ENCODE results near the gene NUCB2.

NUCB2 gene

DNA sequence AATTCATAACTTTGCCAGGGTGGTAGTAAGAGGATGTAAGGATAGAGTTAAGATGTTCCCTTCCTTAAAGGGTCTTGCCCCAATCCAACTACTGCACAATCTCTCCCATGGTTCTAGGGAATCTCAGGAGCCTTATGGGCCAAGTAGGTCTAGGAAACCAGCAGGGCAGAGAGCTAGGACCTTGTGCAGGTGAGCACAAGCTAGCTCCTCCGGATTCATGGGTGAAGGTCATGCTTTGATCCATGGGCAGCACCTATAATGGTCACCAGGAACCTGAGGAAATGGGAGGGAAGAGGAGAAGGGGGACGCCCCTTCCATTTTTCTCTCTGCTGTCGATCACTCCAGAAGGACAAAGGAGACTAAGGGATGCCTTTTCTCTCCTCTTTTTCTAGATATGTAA is 95.1 kb downstream of the NUCB2 start:
- H3K27me3 ChIP-seq (ENCODE audit: control insufficient read depth, insufficient read depth, low read length) = no peaks in the 10 kb centered on the region
- H3K36me3 ChIP-seq (ENCODE audit: control insufficient read depth, insufficient read depth, low read length) = no peaks in the 10 kb centered on the region
- peaks cover 17% of the 10 kb centered on the region for H3K9me3 ChIP-seq (ENCODE audit: control insufficient read depth, insufficient read depth, low read length)
- no peak overlapping the region for H3K4me3 ChIP-seq (ENCODE audit: low read depth, low read length)
- H3K4me1 ChIP-seq (ENCODE audit: control insufficient read depth, insufficient read depth, low read length) = no peaks in the 10 kb centered on the region
- H3K9ac ChIP-seq (ENCODE audit: low read depth, low read length) = no peak overlapping the region

GRCh38 chr11:17375547-17375946 is 99.0 kb downstream of the NUCB2 start:
- H3K9ac ChIP-seq (ENCODE audit: low read depth, low read length) = no peak overlapping the region
- H3K36me3 ChIP-seq (ENCODE audit: control insufficient read depth, insufficient read depth, low read length) = no peaks in the 10 kb centered on the region
- no peaks in the 10 kb centered on the region for H3K27me3 ChIP-seq (ENCODE audit: control insufficient read depth, insufficient read depth, low read length)
- no peaks in the 10 kb centered on the region for H3K4me1 ChIP-seq (ENCODE audit: control insufficient read depth, insufficient read depth, low read length)
- H3K4me3 ChIP-seq (ENCODE audit: low read depth, low read length) = no peak overlapping the region
- H3K9me3 ChIP-seq (ENCODE audit: control insufficient read depth, insufficient read depth, low read length) = peaks cover 17% of the 10 kb centered on the region

DNA sequence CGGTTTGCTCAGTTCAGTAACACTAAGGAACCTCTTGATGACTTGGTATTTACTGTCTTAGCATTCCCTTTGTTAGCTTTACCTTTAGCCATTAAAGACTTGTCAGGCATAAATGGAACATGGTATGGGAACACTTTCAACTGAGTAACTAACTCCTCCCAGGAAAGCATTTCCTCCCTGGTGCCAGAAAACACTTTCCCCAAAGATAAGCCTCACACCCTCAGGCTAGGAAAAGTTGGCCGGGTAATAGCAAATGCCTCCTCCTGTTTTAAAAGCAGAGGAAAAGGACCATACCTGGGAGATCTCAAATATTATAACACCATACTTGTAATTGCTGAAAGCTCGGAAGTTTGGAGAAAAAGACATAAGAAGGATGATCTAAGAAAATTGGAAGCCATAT is 100.0 kb downstream of the NUCB2 start:
- no peaks in the 10 kb centered on the region for H3K36me3 ChIP-seq (ENCODE audit: control insufficient read depth, insufficient read depth, low read length)
- no peak overlapping the region for H3K9ac ChIP-seq (ENCODE audit: low read depth, low read length)
- H3K27me3 ChIP-seq (ENCODE audit: control insufficient read depth, insufficient read depth, low read length) = no peaks in the 10 kb centered on the region
- H3K4me1 ChIP-seq (ENCODE audit: control insufficient read depth, insufficient read depth, low read length) = no peaks in the 10 kb centered on the region
- peaks cover 12% of the 10 kb centered on the region for H3K9me3 ChIP-seq (ENCODE audit: control insufficient read depth, insufficient read depth, low read length)
- H3K4me3 ChIP-seq (ENCODE audit: low read depth, low read length) = no peak overlapping the region

DNA sequence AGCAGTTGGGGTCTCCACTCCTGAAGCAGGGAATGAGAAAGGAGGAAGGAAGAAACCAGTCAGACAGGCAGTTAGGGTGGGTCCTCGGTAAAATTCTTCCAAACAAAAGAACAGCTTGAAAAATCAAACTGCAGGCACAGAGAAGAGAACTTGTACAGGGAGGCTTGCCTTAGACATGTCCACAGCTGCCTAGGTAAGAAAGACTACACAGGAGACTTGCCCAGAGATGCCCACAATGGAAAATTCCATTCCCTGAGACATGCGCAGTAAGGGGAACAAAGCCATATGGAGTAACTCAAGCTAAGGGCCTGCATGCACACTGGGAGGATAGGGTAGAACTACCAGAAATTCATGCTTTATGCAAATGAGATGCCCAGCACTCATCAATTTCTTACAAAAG is 102.1 kb downstream of the NUCB2 start:
- H3K9me3 ChIP-seq (ENCODE audit: control insufficient read depth, insufficient read depth, low read length) = no peaks in the 10 kb centered on the region
- no peak overlapping the region for H3K4me3 ChIP-seq (ENCODE audit: low read depth, low read length)
- H3K36me3 ChIP-seq (ENCODE audit: control insufficient read depth, insufficient read depth, low read length) = no peaks in the 10 kb centered on the region
- no peaks in the 10 kb centered on the region for H3K27me3 ChIP-seq (ENCODE audit: control insufficient read depth, insufficient read depth, low read length)
- H3K4me1 ChIP-seq (ENCODE audit: control insufficient read depth, insufficient read depth, low read length) = no peaks in the 10 kb centered on the region
- H3K9ac ChIP-seq (ENCODE audit: low read depth, low read length) = no peak overlapping the region

- no peaks in the 10 kb centered on the region for H3K4me1 ChIP-seq (ENCODE audit: control insufficient read depth, insufficient read depth, low read length)
- no peaks in the 10 kb centered on the region for H3K27me3 ChIP-seq (ENCODE audit: control insufficient read depth, insufficient read depth, low read length)
- no peak overlapping the region for H3K4me3 ChIP-seq (ENCODE audit: low read depth, low read length)
- H3K9ac ChIP-seq (ENCODE audit: low read depth, low read length) = no peak overlapping the region
- no peaks in the 10 kb centered on the region for H3K9me3 ChIP-seq (ENCODE audit: control insufficient read depth, insufficient read depth, low read length)
- no peaks in the 10 kb centered on the region for H3K36me3 ChIP-seq (ENCODE audit: control insufficient read depth, insufficient read depth, low read length)
Measured at GRCh38 chr11:17379383-17380180, 103.0 kb downstream of the NUCB2 start.

DNA sequence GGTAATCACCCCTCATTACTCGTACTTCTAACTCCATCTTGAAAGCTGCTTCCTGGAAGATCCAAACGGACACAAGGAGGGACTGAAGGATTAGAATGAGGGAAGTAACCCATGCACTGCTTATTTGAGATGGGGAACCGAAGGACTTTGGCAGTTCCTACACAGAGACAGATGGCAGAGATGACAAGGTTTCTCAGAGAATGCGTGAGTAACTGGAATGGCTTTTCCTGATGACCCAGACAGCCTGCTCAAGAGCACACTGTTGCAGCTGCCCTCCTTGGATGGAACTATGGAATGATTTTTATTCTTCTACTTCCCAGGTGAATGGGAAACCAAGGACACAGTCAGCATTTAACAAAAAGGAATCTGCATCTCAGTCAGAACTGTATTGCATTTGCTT is 104.6 kb downstream of the NUCB2 start:
- H3K36me3 ChIP-seq (ENCODE audit: control insufficient read depth, insufficient read depth, low read length) = no peaks in the 10 kb centered on the region
- H3K4me3 ChIP-seq (ENCODE audit: low read depth, low read length) = no peak overlapping the region
- H3K9ac ChIP-seq (ENCODE audit: low read depth, low read length) = no peak overlapping the region
- no peaks in the 10 kb centered on the region for H3K27me3 ChIP-seq (ENCODE audit: control insufficient read depth, insufficient read depth, low read length)
- no peaks in the 10 kb centered on the region for H3K9me3 ChIP-seq (ENCODE audit: control insufficient read depth, insufficient read depth, low read length)
- no peaks in the 10 kb centered on the region for H3K4me1 ChIP-seq (ENCODE audit: control insufficient read depth, insufficient read depth, low read length)
